HG02759 (cell line): ENCODE results near the gene TSSK3.
A peak's percentile ranks its signal among the peaks of the same experiment; 100 is the strongest.
"Not testable (repeated sequence)": the region's sequence is repeated elsewhere in the genome, so short reads cannot be mapped to it uniquely, and the experiment has no call there.

Source experiments
- ATAC-seq: cut with Tn5 transposase; IDR thresholded peaks from one replicate; pipeline ENCODE4 v1.9.1; 2021; ENCODE audit warnings: mild to moderate bottlenecking, moderate library complexity; ENCODE audit not compliant: unreplicated experiment

The TSSK3 gene

GRCh38 chr1:32338637-32339145, 23.6 kb upstream of the TSSK3 start:
- no peak for ATAC-seq

- ATAC-seq, result no peak
These were observed 22.9 kb upstream of the TSSK3 start for GRCh38 chr1:32339363-32339978.

- no peak for ATAC-seq
These were observed 21.1 kb upstream of the TSSK3 start for GRCh38 chr1:32341186-32341757.

- ATAC-seq, result no peak
These were observed 20.4 kb upstream of the TSSK3 start for GRCh38 chr1:32341971-32342370.

- no peak for ATAC-seq
These were observed 19.6 kb upstream of the TSSK3 start for GRCh38 chr1:32342704-32343103.

- ATAC-seq, result no peak
These were observed 17.0 kb upstream of the TSSK3 start for GRCh38 chr1:32345289-32345827.

- no peak for ATAC-seq
These were observed 15.7 kb upstream of the TSSK3 start for GRCh38 chr1:32346532-32347157.

GRCh38 chr1:32349211-32349708, 13.1 kb upstream of the TSSK3 start:
- no peak for ATAC-seq

- ATAC-seq, result peak; percentile 52
These were observed 11.4 kb upstream of the TSSK3 start for GRCh38 chr1:32350785-32351398.

GRCh38 chr1:32351399-32352238, 10.7 kb upstream of the TSSK3 start:
- peak; percentile 92 for ATAC-seq

- no peak for ATAC-seq
These were observed 10.0 kb upstream of the TSSK3 start for GRCh38 chr1:32352239-32352745.

GRCh38 chr1:32352831-32353383, 9.4 kb upstream of the TSSK3 start:
- no peak for ATAC-seq

- ATAC-seq, result no peak
These were observed 8.9 kb upstream of the TSSK3 start for GRCh38 chr1:32353431-32353830.

GRCh38 chr1:32353886-32354570, 8.3 kb upstream of the TSSK3 start:
- ATAC-seq, result no peak

GRCh38 chr1:32355778-32356177, 6.6 kb upstream of the TSSK3 start:
- ATAC-seq, result not testable (repeated sequence)

GRCh38 chr1:32356478-32356877, 5.9 kb upstream of the TSSK3 start:
- ATAC-seq, result no peak

GRCh38 chr1:32357614-32358013, 4.7 kb upstream of the TSSK3 start:
- ATAC-seq, result no peak

GRCh38 chr1:32358435-32358834, 3.9 kb upstream of the TSSK3 start:
- ATAC-seq, result no peak

- no peak for ATAC-seq
These were observed 1.0 kb upstream of the TSSK3 start for GRCh38 chr1:32361308-32361673.
